Adrenal gland (tissue), 5 donors: Measurements from ENCODE around the gene RBM44.

Source experiments
- CTCF ChIP-seq, 6 experiments: fragments of 450-650 bp in 4 of 6; fragments of 200-600 bp in 2 of 6; sonication (generic) in 1 of 6; IDR thresholded peaks; 1 replicate in 5 of 6; 2 replicates in 1 of 6; pipeline versions ENCODE4 v1.5.1 to v1.8.0; 2016 to 2021; ENCODE audit warnings: antibody characterized with exemption in 6 of 6, mild to moderate bottlenecking in 2 of 6, moderate library complexity in 1 of 6
- POLR2A ChIP-seq, 2 donors: fragments of 450-650 bp; IDR thresholded peaks; one replicate each; pipeline ENCODE4 v1.6.1; 2017; ENCODE audit warnings: antibody characterized with exemption in 2 of 2, mild to moderate bottlenecking in 2 of 2, moderate library complexity in 1 of 2
- donor health status: DM: no; HTN: no; CAD: no.

- TF ChIP-seq CTCF (IDR thresholded peaks at IDR 0.05): no peak
- no peak for TF ChIP-seq POLR2A (IDR thresholded peaks at IDR 0.05)
Measured at GRCh38 chr2:237864940-237865622, 66.5 kb downstream of the RBM44 start.
